Fibroblast of the aortic adventitia (primary cell): ENCODE data around the gene DENND1A. TPM values are rescaled to one million over a fixed set of nuclear protein-coding genes. Genes with fewer than 3 reads are reported as not detected.

ENCODE experiments used
- DNase-seq: peaks from one replicate; pipeline ENCODE4 v3.0.0-alpha.2; 2010; ENCODE audit warnings: low read depth
- H3K4me3 ChIP-seq: 2 replicates; pipeline ENCODE4 v1.5.1; 2011; ENCODE audit warnings: low read depth, mild to moderate bottlenecking, control low read depth, low read length, moderate library complexity
- CTCF ChIP-seq: IDR thresholded peaks from 2 replicates; pipeline ENCODE4 v1.5.1; 2011; ENCODE audit warnings: mild to moderate bottlenecking, low read length, control low read depth, inconsistent platforms; ENCODE audit not compliant: insufficient read depth
- total RNA-seq: library from RNA; depleted of rRNA; stranded (reverse); fragments of >200 nt; gene quantifications from 2 replicates; pipeline ENCODE4 v1.2.3, GENCODE V29; 2012; ENCODE audit warnings: low replicate concordance

DENND1A gene
- total RNA-seq, 1 donor: 27.7 TPM

- peak; percentile 67 for DNase-seq
- no peak for TF ChIP-seq CTCF
- H3K4me3 ChIP-seq: no peak overlapping the region
Measured at GRCh38 chr9:123414936-123415930, 514.7 kb downstream of the DENND1A start.

- DNase-seq: no peak
- no peak for TF ChIP-seq CTCF
- H3K4me3 ChIP-seq: no peak overlapping the region
Measured at GRCh38 chr9:123414204-123414603, 515.7 kb downstream of the DENND1A start.

- no peak for DNase-seq
- no peak for TF ChIP-seq CTCF
- H3K4me3 ChIP-seq: no peak overlapping the region
Measured at GRCh38 chr9:123412171-123412820, 517.6 kb downstream of the DENND1A start.

GRCh38 chr9:123411636-123412035 is 518.3 kb downstream of the DENND1A start:
- TF ChIP-seq CTCF: no peak
- no peak for DNase-seq
- no peak overlapping the region for H3K4me3 ChIP-seq

- TF ChIP-seq CTCF: no peak
- no peak for DNase-seq
- H3K4me3 ChIP-seq: no peak overlapping the region
Measured at GRCh38 chr9:123411191-123411590, 518.7 kb downstream of the DENND1A start.

- no peak for DNase-seq
- no peak for TF ChIP-seq CTCF
Measured at GRCh38 chr9:123410281-123410910, 519.5 kb downstream of the DENND1A start.

More at GRCh38 chr9:123410281-123410910, 519.5 kb downstream of the DENND1A start:
- no peak overlapping the region for H3K4me3 ChIP-seq
